ENCODE results near the gene CPT1A. TPM values are rescaled to one million over a fixed set of nuclear protein-coding genes. Genes with fewer than 3 reads are reported as not detected.
"Not testable (repeated sequence)": the region's sequence is repeated elsewhere in the genome, so short reads cannot be mapped to it uniquely, and the experiment has no call there.

Gene CPT1A
- total RNA-seq, 2 experiments from 2014 or later = 50.2 to 51.1 TPM

- no peaks in the 10 kb centered on the region for H3K36me3 Mint-ChIP-seq (ENCODE audit: low read depth)
- H3K9me3 Mint-ChIP-seq = peaks cover 6% of the 10 kb centered on the region
- POLR2A ChIA-PET = no interaction called here
- H3K27me3 Mint-ChIP-seq = peaks cover 19% of the 10 kb centered on the region
- no peak overlapping the region for H3K27ac Mint-ChIP-seq
- H3K4me1 Mint-ChIP-seq = peaks cover 10% of the 10 kb centered on the region
- H3K4me3 Mint-ChIP-seq = no peak overlapping the region
- CTCF ChIA-PET = no interaction called here
- no peak for DNase-seq
Observed at GRCh38 chr11:68865241-68865640, 23.5 kb upstream of the CPT1A start.

- peaks cover 6% of the 10 kb centered on the region for H3K9me3 Mint-ChIP-seq
- CTCF ChIA-PET = no interaction called here
- H3K36me3 Mint-ChIP-seq (ENCODE audit: low read depth) = no peaks in the 10 kb centered on the region
- H3K27ac Mint-ChIP-seq = no peak overlapping the region
- peaks cover 4% of the 10 kb centered on the region for H3K27me3 Mint-ChIP-seq
- H3K4me1 Mint-ChIP-seq = peaks cover 2% of the 10 kb centered on the region
- no peak overlapping the region for H3K4me3 Mint-ChIP-seq
- DNase-seq = no peak
- POLR2A ChIA-PET = no interaction called here
Observed at GRCh38 chr11:68863553-68864265, 22.0 kb upstream of the CPT1A start.

GRCh38 chr11:68862421-68862820 lies 20.7 kb upstream of the CPT1A start:
- peaks cover 3% of the 10 kb centered on the region for H3K27me3 Mint-ChIP-seq
- no peaks in the 10 kb centered on the region for H3K4me1 Mint-ChIP-seq
- H3K36me3 Mint-ChIP-seq (ENCODE audit: low read depth) = no peaks in the 10 kb centered on the region
- no peak overlapping the region for H3K4me3 Mint-ChIP-seq
- ChIA-PET CTCF (no interaction called here), POLR2A (no interaction called here)
- peaks cover 6% of the 10 kb centered on the region for H3K9me3 Mint-ChIP-seq
- no peak for DNase-seq
- H3K27ac Mint-ChIP-seq = no peak overlapping the region

GRCh38 chr11:68859123-68859522 lies 17.4 kb upstream of the CPT1A start:
- H3K4me1 Mint-ChIP-seq = peaks cover 3% of the 10 kb centered on the region
- H3K36me3 Mint-ChIP-seq (ENCODE audit: low read depth) = no peaks in the 10 kb centered on the region
- H3K9me3 Mint-ChIP-seq = peaks cover 6% of the 10 kb centered on the region
- no peak overlapping the region for H3K4me3 Mint-ChIP-seq
- H3K27ac Mint-ChIP-seq = no peak overlapping the region
- CTCF ChIA-PET = no interaction called here
- POLR2A ChIA-PET = no interaction called here
- H3K27me3 Mint-ChIP-seq = peaks cover 24% of the 10 kb centered on the region
- DNase-seq = no peak

GRCh38 chr11:68857037-68857586 lies 15.4 kb upstream of the CPT1A start:
- ChIA-PET CTCF (no interaction called here), POLR2A (no interaction called here)
- Mint-ChIP-seq H3K4me1 (peaks cover 3% of the 10 kb centered on the region), H3K27ac (no peak overlapping the region), H3K4me3 (no peak overlapping the region), H3K27me3 (peaks cover 39% of the 10 kb centered on the region), H3K9me3 (no peaks in the 10 kb centered on the region), H3K36me3 (ENCODE audit: low read depth) (no peaks in the 10 kb centered on the region)
- DNase-seq = no peak

- H3K27ac Mint-ChIP-seq; DNase-seq; CTCF ChIA-PET; H3K4me1 Mint-ChIP-seq; H3K4me3 Mint-ChIP-seq; H3K36me3 Mint-ChIP-seq (ENCODE audit: low read depth); H3K9me3 Mint-ChIP-seq; POLR2A ChIA-PET: not testable (repeated sequence)
- peaks cover 42% of the 10 kb centered on the region for H3K27me3 Mint-ChIP-seq
Observed at GRCh38 chr11:68856425-68857030, 14.8 kb upstream of the CPT1A start.

GRCh38 chr11:68855205-68855981 lies 13.7 kb upstream of the CPT1A start:
- POLR2A ChIA-PET = interaction anchor here (1.2 kb wide), 1 partner anchor 13 kb away, joined by 3 read pairs; no protein-coding TSS in a partner anchor
- Mint-ChIP-seq H3K4me3 (no peak overlapping the region), H3K9me3 (no peaks in the 10 kb centered on the region), H3K27me3 (peaks cover 47% of the 10 kb centered on the region), H3K27ac (no peak overlapping the region), H3K36me3 (ENCODE audit: low read depth) (no peaks in the 10 kb centered on the region), H3K4me1 (peaks cover 3% of the 10 kb centered on the region)
- CTCF ChIA-PET = interaction anchor here (1.0 kb wide), 1 partner anchor 11 kb away, joined by 4 read pairs; no protein-coding TSS in a partner anchor
- DNase-seq = no peak

- H3K36me3 Mint-ChIP-seq (ENCODE audit: low read depth) = no peaks in the 10 kb centered on the region
Observed at GRCh38 chr11:68854273-68854958, 12.7 kb upstream of the CPT1A start.

GRCh38 chr11:68852628-68853027 lies 10.9 kb upstream of the CPT1A start:
- Mint-ChIP-seq H3K27ac (no peak overlapping the region), H3K36me3 (ENCODE audit: low read depth) (no peaks in the 10 kb centered on the region), H3K4me3 (no peak overlapping the region), H3K27me3 (peaks cover 48% of the 10 kb centered on the region), H3K4me1 (peaks cover 3% of the 10 kb centered on the region), H3K9me3 (no peaks in the 10 kb centered on the region)
- ChIA-PET CTCF (interaction anchor here (3.2 kb wide), 1 partner anchor 10 kb away, joined by 13 read pairs; the partner anchor contains the start of gene CPT1A), POLR2A (interaction anchor here (2.1 kb wide), 1 partner anchor 9 kb away, joined by 8 read pairs; no protein-coding TSS in a partner anchor)
- no peak for DNase-seq

More at GRCh38 chr11:68854273-68854958, 12.7 kb upstream of the CPT1A start:
- no peak overlapping the region for H3K27ac Mint-ChIP-seq
- ChIA-PET POLR2A (interaction anchor here (1.2 kb wide), 1 partner anchor 12 kb away, joined by 3 read pairs; no protein-coding TSS in a partner anchor), CTCF (interaction anchor here (1.0 to 3.2 kb wide), 2 partner anchors 10 to 12 kb away, joined by 4 to 13 read pairs; partner anchors contain the start of gene CPT1A)
- no peak for DNase-seq
- H3K4me1 Mint-ChIP-seq = peaks cover 3% of the 10 kb centered on the region
- no peak overlapping the region for H3K4me3 Mint-ChIP-seq
- peaks cover 47% of the 10 kb centered on the region for H3K27me3 Mint-ChIP-seq
- no peaks in the 10 kb centered on the region for H3K9me3 Mint-ChIP-seq

- peaks cover 21% of the 10 kb centered on the region for H3K27me3 Mint-ChIP-seq
- CTCF ChIA-PET = no interaction called here
- peaks cover 10% of the 10 kb centered on the region for H3K4me1 Mint-ChIP-seq
Observed at GRCh38 chr11:68848429-68848828, 6.7 kb upstream of the CPT1A start.

GRCh38 chr11:68847395-68847794 lies 5.7 kb upstream of the CPT1A start:
- no peak overlapping the region for H3K27ac Mint-ChIP-seq
- no peaks in the 10 kb centered on the region for H3K36me3 Mint-ChIP-seq (ENCODE audit: low read depth)
- H3K4me3 Mint-ChIP-seq = no peak overlapping the region
- ChIA-PET POLR2A (no interaction called here), CTCF (interaction anchor here (1.1 kb wide), 1 partner anchor 45 kb away, joined by 3 read pairs; no protein-coding TSS in a partner anchor)
- DNase-seq = no peak
- no peaks in the 10 kb centered on the region for H3K9me3 Mint-ChIP-seq
- peaks cover 16% of the 10 kb centered on the region for H3K4me1 Mint-ChIP-seq
- H3K27me3 Mint-ChIP-seq = peaks cover 13% of the 10 kb centered on the region

More at GRCh38 chr11:68848429-68848828, 6.7 kb upstream of the CPT1A start:
- Mint-ChIP-seq H3K4me3 (no peak overlapping the region), H3K9me3 (no peaks in the 10 kb centered on the region), H3K27ac (no peak overlapping the region), H3K36me3 (ENCODE audit: low read depth) (no peaks in the 10 kb centered on the region)
- POLR2A ChIA-PET = no interaction called here
- no peak for DNase-seq

- no peak overlapping the region for H3K27ac Mint-ChIP-seq
- H3K27me3 Mint-ChIP-seq = peaks cover 6% of the 10 kb centered on the region
- POLR2A ChIA-PET = interaction anchor here (1.5 kb wide), 1 partner anchor 58 kb away, joined by 4 read pairs; the partner anchor contains the start of genes IGHMBP2 and MRPL21
- no peaks in the 10 kb centered on the region for H3K36me3 Mint-ChIP-seq (ENCODE audit: low read depth)
- no peaks in the 10 kb centered on the region for H3K9me3 Mint-ChIP-seq
- DNase-seq = no peak
- no peak overlapping the region for H3K4me3 Mint-ChIP-seq
- H3K4me1 Mint-ChIP-seq = peaks cover 21% of the 10 kb centered on the region
- CTCF ChIA-PET = interaction anchor here (0.7 to 1.0 kb wide), 2 partner anchors 47 to 262 kb away, joined by 3 read pairs; no protein-coding TSS in a partner anchor
Observed at GRCh38 chr11:68845351-68846002, 3.8 kb upstream of the CPT1A start.

All from activated CD4-positive, alpha-beta memory T cell treated with anti-CD3 and anti-CD28 coated beads, Interleukin-2, amount 10 ng/mL, durations not matched to agents 7 days and 5 days (primary cell).